ENCODE results near the gene NEIL1.
A peak's percentile ranks its signal among the peaks of the same experiment; 100 is the strongest.
"Not testable (repeated sequence)": the region's sequence is repeated elsewhere in the genome, so short reads cannot be mapped to it uniquely, and the experiment has no call there.

The NEIL1 gene

GRCh38 chr15:75358771-75359536, 12.1 kb downstream of the NEIL1 start:
- no peak for DNase-seq

DNA sequence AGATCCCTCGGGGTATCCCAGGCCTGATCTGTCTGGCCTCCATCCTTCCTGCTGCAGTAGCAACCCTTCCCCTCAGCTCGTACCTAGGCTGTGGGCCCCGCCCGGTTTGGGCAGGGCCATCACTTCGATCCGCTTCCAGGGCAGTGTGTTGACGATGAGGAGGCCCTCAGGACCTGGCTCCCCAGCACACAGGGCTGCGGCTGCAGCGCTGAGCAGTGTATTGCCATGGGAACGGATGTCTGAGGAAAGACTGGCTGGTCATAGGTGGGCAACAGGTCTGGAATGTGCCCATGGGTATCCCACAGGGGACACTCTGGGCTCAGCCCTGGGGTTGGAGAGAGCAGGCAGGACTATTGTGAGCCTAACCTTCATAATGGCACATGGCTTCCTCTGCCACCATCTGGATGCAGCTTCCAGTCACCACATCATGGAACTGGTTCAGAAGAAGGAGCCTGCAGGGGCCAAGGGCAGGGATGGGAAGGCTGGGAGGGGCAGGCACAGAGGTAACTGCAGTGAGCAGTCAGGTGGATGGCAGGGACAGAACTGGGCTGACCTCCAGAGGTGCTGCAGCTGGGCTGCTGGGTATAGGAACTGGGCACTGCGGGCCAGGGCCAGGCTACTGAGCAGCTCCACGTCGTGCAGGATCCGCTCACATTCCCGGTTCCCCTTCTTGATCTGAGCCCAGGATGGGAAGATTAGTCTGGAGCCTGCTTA, 12.9 kb downstream of the NEIL1 start:
- no peak for DNase-seq

DNA sequence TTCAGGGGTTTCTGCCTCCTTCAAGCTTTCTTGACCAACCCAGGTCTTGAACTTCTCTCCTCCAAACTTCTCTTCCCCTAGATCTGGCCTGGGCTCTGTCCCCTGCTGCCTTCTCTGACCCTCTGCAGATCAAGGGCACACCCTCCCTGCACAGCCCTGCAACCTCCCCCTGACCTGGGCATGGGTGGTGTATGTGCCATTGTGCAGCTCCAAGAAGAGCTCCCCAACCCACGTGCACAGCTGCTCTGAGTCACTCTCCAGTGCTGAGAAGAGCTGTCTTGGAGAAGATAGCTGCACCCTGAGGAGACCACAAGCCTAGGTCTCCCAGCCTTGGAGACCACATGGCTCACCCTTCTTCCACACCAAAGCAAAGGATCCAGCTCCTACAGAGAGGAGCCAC, 13.6 kb downstream of the NEIL1 start:
- no peak for DNase-seq

GRCh38 chr15:75360856-75361255, 14.0 kb downstream of the NEIL1 start:
- no peak for DNase-seq

DNA sequence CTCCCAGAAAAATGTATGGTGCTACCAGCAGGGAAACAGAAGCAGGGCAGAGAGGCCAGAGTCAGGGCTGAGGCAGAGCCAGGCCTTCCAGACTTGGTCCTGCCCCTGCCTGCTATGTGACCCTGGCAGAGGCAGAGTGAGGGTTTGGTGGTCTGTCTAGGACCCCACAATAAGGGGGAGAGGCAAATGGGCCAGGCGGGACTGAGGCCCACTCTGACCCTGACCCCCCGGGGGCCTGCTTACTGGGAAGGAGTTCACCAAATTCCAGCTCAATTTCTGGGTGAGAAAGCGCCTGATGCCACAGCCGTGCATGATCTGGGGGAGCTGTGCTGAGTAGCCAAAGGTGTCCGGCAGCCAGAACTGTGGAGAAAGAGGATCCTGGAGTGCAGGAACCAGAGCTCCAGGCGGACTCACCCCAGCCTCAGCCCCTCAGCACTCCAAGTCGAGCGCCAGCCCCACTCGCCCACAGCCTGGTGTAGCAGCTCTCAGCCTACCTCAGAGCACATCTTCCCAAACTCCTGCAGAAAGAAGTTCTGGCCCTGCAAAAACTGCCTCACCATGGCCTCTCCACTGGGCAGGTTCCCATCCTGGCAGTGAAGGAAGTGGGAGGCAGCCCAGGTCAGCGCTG, 14.6 kb downstream of the NEIL1 start:
- no peak for DNase-seq

GRCh38 chr15:75361989-75362641, 15.3 kb downstream of the NEIL1 start:
- DNase-seq = no peak

GRCh38 chr15:75362642-75363249, 15.9 kb downstream of the NEIL1 start:
- no peak for DNase-seq

DNA sequence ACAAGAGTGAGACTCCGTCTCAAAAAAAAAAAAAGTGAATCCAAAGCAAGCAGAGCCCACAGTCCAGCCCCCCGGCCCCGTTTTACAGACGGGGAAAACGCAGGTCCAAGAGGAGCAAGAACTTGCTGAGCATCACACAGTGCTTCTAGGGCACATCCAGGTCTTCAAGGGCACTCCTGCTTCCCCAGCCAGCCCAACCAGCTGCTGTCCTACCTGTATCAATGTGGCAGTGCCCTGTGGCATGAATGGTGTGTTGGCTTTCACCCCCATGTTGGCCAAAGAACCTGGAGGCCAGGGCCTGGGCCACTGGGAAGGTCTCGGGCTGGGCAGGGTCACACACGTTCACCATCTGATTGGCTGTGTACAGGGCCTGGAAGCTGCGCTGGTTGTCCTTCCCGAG, 16.9 kb downstream of the NEIL1 start:
- DNase-seq = no peak

- no peak for DNase-seq
Observed at GRCh38 chr15:75364881-75365280, 18.0 kb downstream of the NEIL1 start.

DNA sequence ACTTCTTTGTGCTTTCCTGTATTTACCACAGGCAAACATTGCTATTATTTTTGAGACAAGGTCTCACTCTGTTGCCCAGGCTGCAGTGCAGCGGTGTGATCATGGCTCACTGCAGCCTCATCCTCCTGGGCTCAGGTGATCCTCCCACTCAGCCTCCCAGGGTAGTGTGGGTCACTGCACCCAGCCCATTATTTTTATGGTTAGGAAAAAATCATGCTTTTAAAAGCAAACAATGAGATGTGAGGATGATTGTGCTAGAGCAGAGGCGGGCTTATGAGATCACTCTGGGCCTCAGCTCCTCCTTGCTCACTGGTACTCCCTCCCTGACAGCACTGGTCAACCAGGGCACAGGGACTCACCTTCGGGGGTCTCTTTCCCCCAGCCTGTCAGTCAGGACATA, 19.3 kb downstream of the NEIL1 start:
- DNase-seq = no peak

GRCh38 chr15:75367006-75367405, 20.2 kb downstream of the NEIL1 start:
- DNase-seq = no peak

- DNase-seq = no peak
Observed at GRCh38 chr15:75367406-75367912, 20.6 kb downstream of the NEIL1 start.

DNA sequence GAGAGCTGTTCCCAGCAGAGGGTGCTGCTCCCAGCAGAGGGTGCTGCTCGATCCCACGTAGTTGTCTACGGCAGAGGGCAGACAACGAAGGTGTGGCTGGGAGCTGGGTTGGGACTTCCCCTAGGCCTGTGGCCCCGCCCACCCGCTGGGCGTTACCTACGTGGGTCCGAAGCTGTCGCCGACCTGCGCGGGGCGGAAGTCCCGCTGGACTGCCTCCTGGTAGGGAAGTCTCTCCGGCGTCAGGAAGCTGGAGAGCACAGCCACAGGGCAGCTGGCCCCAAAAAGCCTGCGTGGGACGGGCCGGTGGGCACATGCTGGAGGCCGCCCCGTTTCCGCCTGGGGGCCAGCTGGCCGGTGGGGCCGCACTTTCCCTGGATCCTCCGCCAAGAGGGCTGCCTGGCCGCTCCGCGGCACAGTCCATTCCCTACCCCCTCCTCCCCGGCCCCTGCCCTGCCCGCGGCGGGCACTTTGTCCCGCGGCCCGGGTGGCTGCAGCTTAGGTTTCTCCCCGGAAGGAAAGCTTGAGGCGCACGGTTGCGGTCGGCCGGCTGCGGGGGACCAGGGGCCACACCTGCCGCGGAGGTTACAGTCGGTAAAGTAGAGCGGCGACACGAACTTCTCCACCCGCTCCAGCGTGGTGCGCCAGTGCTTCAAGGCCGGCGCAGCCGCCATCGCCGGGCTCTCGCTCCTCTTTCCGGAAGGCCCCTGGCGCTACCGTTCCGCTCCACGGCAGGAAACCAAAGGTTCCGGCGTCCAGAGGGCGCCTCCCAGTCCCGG, 21.3 kb downstream of the NEIL1 start, which contains the start of gene MAN2C1:
TSS of gene MAN2C1 (minus strand) at position 695 of the 776 bp plus-strand sequence. CDS start at position 671, 24 bp downstream.
- peak; percentile 89 to 92 for DNase-seq

DNA sequence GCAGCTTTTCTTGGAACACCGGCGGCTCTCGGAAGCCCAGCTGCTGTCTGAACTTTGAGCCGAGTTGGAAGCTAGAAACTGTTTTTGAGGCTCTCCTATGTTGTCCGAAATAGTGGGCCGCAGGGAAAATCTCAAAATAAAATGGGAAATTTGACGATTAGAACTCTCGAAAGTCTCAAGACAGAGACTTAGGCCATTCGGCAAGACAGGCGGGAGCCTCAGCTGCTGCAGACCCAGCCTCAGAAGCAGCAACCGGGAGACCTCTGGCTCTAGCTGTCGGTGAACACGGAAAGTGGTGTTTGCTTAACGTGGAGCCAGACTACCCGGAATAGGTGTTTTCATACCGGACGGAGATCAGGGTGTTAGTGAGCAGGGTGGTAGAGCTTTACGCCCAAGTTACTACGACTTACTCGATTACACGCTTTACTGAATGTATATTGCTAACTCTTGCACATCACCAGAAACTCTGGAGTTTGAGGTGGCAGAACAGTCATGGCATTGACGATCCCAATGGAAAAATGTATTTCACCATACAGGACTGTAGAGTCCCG, 21.9 kb downstream of the NEIL1 start:
- DNase-seq = no peak

- DNase-seq = no peak
Observed at GRCh38 chr15:75369897-75370581, 23.2 kb downstream of the NEIL1 start.

- no peak for DNase-seq
Observed at GRCh38 chr15:75371486-75371885, 24.6 kb downstream of the NEIL1 start.

- no peak for DNase-seq
Observed at GRCh38 chr15:75371901-75372688, 25.3 kb downstream of the NEIL1 start.

- no peak for DNase-seq
Observed at GRCh38 chr15:75380773-75381172, 33.9 kb downstream of the NEIL1 start.

DNA sequence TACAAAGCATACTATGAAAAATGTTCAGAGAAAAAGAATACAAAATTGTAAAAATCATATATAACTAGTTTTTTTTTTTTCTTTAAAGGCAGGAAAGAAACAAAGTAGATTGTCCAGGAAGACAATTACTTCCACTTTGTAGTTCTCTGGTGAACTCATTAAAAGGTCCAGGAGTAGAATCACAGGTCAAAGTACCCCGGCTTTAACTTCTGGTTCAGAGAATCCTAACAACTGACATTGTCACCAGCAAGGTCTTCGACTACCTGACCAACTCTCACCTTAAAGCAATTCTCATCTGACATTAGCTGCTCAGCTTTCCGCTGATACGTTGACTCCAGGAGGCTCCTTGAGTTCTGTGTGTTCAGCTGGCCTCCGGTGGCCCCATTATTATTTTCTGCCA, 37.1 kb downstream of the NEIL1 start:
- DNase-seq = not testable (repeated sequence)

DNA sequence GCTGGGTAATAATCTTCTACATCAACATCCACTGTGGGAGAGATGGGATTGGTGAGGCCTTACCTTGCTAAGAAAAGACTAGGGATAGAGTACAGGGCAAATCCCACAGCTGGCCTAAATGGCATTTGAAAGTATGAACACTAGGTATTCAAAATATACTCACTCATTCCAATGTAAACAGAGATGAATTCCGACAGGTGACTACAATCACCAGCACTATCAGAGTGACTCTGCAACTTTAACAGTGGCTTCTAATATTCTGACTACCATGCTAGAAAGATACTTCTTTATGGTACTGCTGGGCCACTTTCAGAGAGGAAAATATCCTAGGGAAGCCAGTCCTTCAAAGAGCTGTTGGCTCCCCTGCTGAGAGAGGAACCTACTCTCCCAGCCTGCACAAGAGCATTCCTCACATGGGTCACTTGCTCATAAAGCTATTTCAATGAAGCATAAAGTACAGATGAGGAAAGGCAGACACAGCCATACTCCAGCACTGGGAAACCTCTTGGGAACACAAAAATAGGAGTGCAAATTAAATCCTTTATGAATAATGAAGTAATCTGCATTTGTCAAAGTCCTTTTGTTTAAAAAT, 43.0 kb downstream of the NEIL1 start:
- DNase-seq = no peak

Data from NCI-H1930 (cell line).